Smooth muscle cell (in vitro differentiated cells): ENCODE results near the gene HPD. TPM values are rescaled to one million over a fixed set of nuclear protein-coding genes. Genes with fewer than 3 reads are reported as not detected.

Experiments
- DNase-seq: peaks from one replicate; lab custom pipeline; 2025; ENCODE audit not compliant: unreplicated experiment; lab: John Stamatoyannopoulos, UW
- H2AFZ ChIP-seq: fragments of 200-600 bp; sonication (generic); 2 replicates; pipeline ENCODE4 v1.6.0; 2016; ENCODE audit warnings: antibody characterized with exemption, low read depth, mild to moderate bottlenecking
- H3F3A ChIP-seq: fragments of 200-600 bp; sonication (generic); 2 replicates; pipeline ENCODE4 v1.6.0; 2017; ENCODE audit warnings: antibody characterized with exemption, low read depth
- H3K27ac ChIP-seq: fragments of 200-600 bp; sonication (generic); 2 replicates; pipeline ENCODE4 v1.5.1; 2016; ENCODE audit warnings: low read depth, mild to moderate bottlenecking
- H3K27me3 ChIP-seq: fragments of 200-600 bp; sonication (generic); 2 replicates; pipeline ENCODE4 v1.6.1; 2016; ENCODE audit warnings: low read depth, mild to moderate bottlenecking
- H3K36me3 ChIP-seq: fragments of 200-600 bp; sonication (generic); 2 replicates; pipeline ENCODE4 v1.5.1; 2016; ENCODE audit warnings: low read depth
- H3K4me1 ChIP-seq: fragments of 200-600 bp; sonication (generic); 2 replicates; pipeline ENCODE4 v1.5.1; 2016; ENCODE audit warnings: low read depth
- H3K4me2 ChIP-seq: fragments of 200-600 bp; sonication (generic); 2 replicates; pipeline ENCODE4 v1.6.0; 2016; ENCODE audit warnings: mild to moderate bottlenecking
- H3K4me3 ChIP-seq: fragments of 200-600 bp; sonication (generic); 2 replicates; pipeline ENCODE4 v1.5.1; 2016; ENCODE audit warnings: mild to moderate bottlenecking
- H3K79me2 ChIP-seq: fragments of 200-600 bp; sonication (generic); 2 replicates; pipeline ENCODE4 v1.6.0; 2016; ENCODE audit warnings: low read depth, mild to moderate bottlenecking
- H3K9ac ChIP-seq: fragments of 200-600 bp; sonication (generic); 2 replicates; pipeline ENCODE4 v1.6.0; 2016; ENCODE audit warnings: low read depth
- H3K9me3 ChIP-seq: fragments of 200-600 bp; sonication (generic); replicated peaks from 2 replicates; pipeline ENCODE4 v1.5.1; 2016; ENCODE audit warnings: low read depth
- H4K20me1 ChIP-seq: fragments of 200-600 bp; sonication (generic); 2 replicates; pipeline ENCODE4 v1.6.0; 2016; ENCODE audit warnings: low read depth
- WGBS: methylation state at CpG from one replicate; pipeline ENCODE4 v1.1.7; 2016; ENCODE audit warnings: low lambda C conversion rate; 5-methylcytosine and 5-hydroxymethylcytosine counted together
- polyA plus RNA-seq: library from polyadenylated mRNA; unstranded; fragments of >200 nt; fragmentation: Nextera tagmentation; extraction: Ambion mirVana; gene quantifications from 2 replicates; pipeline ENCODE4 v1.2.1, GENCODE V29; 2016
- total RNA-seq: library from RNA; depleted of rRNA; stranded (reverse); fragments of >200 nt; gene quantifications from 2 replicates; pipeline ENCODE4 v1.2.3, GENCODE V29; 2014
- TF ChIP-seq, protein P1 (sequence below): fragments of 200-600 bp; sonication (generic); IDR thresholded peaks from 2 replicates; pipeline ENCODE4 v1.5.1; 2017; ENCODE audit warnings: borderline replicate concordance, mild to moderate bottlenecking, antibody characterized with exemption; ENCODE audit not compliant: insufficient read depth, poor library complexity, severe bottlenecking

Gene HPD
- total and polyA plus RNA-seq, 2 experiments from 2014 or later: not detected

GRCh38 chr12:121812320-121812871 lies 46.3 kb downstream of the HPD start:
- H4K20me1 ChIP-seq: peaks cover 77% of the 10 kb centered on the region
- H3K4me1 ChIP-seq: peaks cover 11% of the 10 kb centered on the region
- 11% methylated on average over 24 of the region's 26 CpGs for WGBS
- H3K27me3 ChIP-seq: no peaks in the 10 kb centered on the region
- H3K9ac ChIP-seq: no peak overlapping the region
- peaks cover 66% of the 10 kb centered on the region for H3K79me2 ChIP-seq
- peak; percentile 29 for DNase-seq
- no peaks in the 10 kb centered on the region for H3K36me3 ChIP-seq
- no peak overlapping the region for H3K27ac ChIP-seq
- peaks cover 11% of the 10 kb centered on the region for H3F3A ChIP-seq
- H3K9me3 ChIP-seq: no peaks in the 10 kb centered on the region
- H3K4me3 ChIP-seq: peak overlapping the region; percentile 57
- H3K4me2 ChIP-seq: peak overlapping the region; percentile 84
- H2AFZ ChIP-seq: no peak overlapping the region
- TF ChIP-seq, protein P1, sequence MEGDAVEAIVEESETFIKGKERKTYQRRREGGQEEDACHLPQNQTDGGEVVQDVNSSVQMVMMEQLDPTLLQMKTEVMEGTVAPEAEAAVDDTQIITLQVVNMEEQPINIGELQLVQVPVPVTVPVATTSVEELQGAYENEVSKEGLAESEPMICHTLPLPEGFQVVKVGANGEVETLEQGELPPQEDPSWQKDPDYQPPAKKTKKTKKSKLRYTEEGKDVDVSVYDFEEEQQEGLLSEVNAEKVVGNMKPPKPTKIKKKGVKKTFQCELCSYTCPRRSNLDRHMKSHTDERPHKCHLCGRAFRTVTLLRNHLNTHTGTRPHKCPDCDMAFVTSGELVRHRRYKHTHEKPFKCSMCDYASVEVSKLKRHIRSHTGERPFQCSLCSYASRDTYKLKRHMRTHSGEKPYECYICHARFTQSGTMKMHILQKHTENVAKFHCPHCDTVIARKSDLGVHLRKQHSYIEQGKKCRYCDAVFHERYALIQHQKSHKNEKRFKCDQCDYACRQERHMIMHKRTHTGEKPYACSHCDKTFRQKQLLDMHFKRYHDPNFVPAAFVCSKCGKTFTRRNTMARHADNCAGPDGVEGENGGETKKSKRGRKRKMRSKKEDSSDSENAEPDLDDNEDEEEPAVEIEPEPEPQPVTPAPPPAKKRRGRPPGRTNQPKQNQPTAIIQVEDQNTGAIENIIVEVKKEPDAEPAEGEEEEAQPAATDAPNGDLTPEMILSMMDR: no peak

DNA sequence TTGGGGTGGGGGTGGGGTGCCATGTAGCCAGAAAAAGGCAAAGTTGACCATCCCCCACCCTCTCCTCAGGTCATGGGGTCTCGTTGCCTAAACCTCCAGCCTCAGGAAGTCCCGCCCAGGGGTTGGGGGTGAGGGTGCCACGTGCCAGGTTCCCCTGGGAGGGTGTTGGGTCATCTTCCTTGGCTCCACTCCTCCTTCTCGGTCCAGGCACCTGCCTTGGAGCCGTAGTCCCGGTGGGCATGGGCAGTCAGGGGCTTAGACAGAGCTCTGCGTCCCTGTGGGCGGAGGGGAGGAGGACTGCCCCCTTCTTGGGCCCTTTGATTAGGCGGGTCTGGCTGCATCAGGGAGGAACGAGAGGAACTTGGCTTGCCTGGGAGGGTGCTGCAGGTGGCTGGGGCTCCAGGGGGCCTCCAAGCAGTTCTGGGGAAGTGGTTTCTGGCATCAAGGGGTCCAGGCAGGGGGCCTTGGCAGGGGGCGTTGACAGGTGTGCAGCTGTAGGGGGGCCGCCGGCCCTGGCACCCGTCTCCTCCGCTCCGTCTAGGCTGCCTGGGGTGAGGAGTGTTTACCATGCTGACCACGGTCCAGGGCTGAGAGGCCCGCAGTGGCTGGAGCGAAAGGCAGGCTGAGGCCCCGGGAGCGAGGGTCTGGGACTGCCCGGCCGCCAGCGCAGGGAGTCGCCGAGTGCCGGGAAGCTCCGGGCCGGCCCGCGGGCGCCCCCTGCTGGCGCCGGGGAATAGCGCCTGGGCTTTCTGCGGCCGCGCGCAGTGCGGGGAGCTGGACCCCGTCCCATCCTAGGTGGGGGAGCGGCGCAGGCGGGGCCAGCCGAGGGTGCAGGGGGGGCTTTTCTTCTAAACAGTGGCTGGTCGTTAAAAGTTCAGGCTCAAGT lies 47.0 kb downstream of the HPD start:
- WGBS: 7% methylated on average over 44 of the region's 46 CpGs
- Histone ChIP-seq H3K9ac (peak overlapping the region; percentile 43), H2AFZ (no peak overlapping the region), H3K79me2 (peaks cover 73% of the 10 kb centered on the region), H3K27me3 (no peaks in the 10 kb centered on the region), H3K9me3 (no peaks in the 10 kb centered on the region), H3K4me3 (peak overlapping the region; percentile 57), H3F3A (peaks cover 11% of the 10 kb centered on the region), H3K4me1 (peaks cover 14% of the 10 kb centered on the region), H3K27ac (no peak overlapping the region), H3K36me3 (no peaks in the 10 kb centered on the region), H4K20me1 (peaks cover 82% of the 10 kb centered on the region), H3K4me2 (peak overlapping the region; percentile 84)
- peak; percentile 42 for DNase-seq
- TF ChIP-seq, protein P1: peak; percentile 99

DNA sequence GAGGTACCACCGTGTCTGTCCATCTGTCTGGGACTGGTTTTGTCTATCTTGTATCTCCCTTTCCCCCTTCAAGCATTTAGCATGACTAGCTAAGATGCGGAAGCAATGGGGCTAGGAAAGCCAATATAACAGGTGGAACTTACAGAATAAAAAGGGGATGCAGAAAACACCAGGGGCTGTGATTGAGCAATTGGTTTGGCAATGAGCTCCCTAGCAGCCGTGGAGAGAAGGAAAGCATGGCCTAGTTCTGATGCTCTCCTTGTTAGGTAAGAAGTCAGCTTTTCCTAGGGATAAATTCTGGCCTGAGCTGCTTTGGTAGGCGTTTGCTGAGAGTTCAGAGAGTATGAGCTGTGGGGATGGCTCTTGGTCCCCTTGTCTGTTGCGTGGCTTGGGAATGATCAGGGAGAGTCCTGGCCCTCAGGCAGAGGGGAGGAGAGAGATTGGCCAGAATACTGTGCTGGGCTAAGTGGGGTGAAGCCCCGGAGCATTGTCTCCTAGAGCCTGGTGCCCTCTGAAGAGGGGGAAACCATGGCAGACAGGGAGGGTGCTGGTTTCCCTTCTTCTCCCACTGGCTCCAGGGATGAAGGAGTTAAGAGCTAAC lies 47.7 kb downstream of the HPD start:
- Histone ChIP-seq H3K4me3 (peak overlapping the region; percentile 57), H3K9ac (no peak overlapping the region), H3F3A (peaks cover 11% of the 10 kb centered on the region), H3K9me3 (no peaks in the 10 kb centered on the region), H4K20me1 (peaks cover 84% of the 10 kb centered on the region), H3K4me1 (peaks cover 21% of the 10 kb centered on the region), H3K36me3 (no peaks in the 10 kb centered on the region), H3K79me2 (peaks cover 80% of the 10 kb centered on the region), H2AFZ (no peak overlapping the region), H3K27me3 (no peaks in the 10 kb centered on the region), H3K4me2 (peak overlapping the region; percentile 84), H3K27ac (no peak overlapping the region)
- 73% methylated on average over 6 of the region's 6 CpGs for WGBS
- TF ChIP-seq, protein P1: no peak
- no peak for DNase-seq
